HG02759 (cell line): ENCODE data around the gene KIF26B.

Source experiments
- ATAC-seq: cut with Tn5 transposase; IDR thresholded peaks from one replicate; pipeline ENCODE4 v1.9.1; 2021; ENCODE audit warnings: mild to moderate bottlenecking, moderate library complexity; ENCODE audit not compliant: unreplicated experiment

KIF26B gene

DNA sequence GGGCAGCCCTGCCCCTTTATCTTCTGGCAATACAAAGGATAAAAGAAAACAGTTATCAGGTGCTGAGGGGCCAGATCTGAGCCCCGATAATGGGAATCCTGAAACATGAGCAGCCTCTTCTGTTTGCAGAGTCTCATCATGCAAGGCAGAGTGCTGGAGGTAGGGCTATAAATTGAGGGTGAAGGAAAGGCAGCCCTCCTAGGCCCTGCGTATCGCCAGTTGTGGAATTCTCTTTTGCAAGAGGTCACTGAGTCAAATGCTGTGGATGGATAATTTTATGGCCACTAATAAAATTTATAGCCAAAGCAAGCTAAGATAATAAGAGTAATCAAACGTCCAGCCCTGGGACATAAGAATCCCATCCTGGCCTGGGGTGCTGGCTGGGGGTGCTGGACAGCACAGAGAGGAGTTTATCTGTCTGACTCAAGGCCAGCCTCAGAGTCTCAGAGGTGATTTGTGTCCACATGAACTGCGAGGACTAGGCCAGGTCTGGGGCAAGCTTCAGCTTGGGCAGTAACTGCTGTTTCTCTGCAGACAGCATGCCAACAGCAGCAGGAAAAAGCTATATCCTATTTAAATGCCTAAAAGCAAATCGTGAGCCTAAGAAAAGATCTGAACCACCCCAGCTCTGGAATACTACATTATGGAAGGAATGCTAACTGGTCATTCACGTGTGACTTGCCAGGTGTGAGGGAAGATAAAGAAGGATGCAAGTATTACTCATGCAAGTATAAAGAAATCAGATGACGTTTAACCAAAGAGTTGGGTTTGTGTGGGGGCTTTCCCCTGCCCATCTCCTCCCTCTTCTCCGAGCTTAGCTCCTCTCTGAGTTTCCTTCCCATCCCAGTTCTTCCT, 254.8 kb downstream of the KIF26B start:
- no peak for ATAC-seq

DNA sequence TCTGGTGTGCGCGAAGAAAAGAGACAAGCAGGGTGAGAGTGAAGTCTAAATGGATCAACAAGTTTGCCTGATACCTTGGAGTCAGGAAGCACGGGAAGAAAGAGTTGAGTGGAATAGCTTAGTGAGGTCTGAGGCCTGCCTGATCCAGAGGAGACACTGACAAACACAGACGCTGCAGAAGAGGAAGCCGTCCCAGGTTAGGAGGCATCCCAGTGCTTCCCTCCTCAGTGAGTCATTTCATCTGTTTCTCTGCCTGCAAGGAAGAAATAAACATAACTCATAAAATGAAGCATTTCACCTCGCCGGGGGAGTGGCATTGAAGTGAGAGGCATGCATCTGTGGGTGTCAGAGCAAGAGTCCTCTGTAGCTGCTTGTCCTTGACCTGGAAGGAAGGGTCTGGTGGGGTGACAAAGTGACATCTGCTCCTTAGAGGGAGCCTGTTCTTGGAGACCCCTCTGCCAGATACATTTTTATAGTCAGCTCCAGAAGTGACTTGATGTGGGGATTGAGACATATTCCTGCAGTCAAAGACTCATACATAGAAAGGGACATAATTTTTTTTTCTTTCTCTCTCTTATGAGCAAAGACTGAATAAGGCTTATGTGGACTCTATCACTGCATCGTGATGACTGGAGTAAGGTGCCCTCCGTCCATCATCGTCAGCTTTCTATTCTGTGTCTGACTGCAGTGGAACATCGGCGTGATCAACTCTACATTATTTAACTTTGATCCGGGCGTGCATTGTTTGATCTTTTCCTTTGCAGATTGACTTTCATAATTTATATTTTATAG, 256.7 kb downstream of the KIF26B start:
- ATAC-seq = no peak

DNA sequence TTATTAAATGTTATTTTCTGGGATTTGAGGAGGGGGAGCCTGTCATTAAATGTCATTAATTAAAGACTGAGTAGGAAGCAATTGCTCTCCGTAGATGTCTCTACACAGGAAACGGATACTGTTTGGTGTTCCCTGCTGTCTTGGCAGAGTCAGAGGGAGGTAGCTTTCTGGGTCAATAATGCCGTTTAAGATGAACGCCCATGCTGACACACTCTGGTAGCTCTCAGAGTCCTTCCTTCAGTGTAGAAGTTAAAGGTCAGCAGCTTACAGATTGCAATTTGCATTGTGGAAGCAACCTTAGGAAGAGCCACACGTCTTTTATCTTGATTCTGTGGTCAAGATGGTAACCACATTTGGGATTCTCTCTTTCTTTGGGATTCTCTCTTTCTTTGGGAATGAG, 257.5 kb downstream of the KIF26B start:
- ATAC-seq = no peak

DNA sequence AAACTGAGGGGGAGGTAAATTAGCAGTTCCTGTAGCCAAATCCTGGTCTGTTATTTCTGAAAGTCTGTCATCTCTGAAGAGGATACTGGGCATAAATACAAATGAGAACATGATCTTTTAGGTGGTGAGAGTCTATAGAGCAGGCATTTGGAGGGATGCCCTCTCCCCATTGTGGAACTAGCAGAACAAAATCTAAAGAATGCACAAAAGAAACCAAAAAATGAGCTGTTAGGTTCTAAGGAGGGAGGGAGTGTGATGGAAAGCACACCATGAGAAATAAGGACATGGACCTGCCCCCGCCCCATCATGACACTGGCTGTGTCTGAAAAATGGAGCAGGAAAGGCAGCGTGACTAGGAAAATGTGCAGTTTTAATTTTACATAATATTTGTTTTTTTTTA, 262.0 kb downstream of the KIF26B start:
- no peak for ATAC-seq

DNA sequence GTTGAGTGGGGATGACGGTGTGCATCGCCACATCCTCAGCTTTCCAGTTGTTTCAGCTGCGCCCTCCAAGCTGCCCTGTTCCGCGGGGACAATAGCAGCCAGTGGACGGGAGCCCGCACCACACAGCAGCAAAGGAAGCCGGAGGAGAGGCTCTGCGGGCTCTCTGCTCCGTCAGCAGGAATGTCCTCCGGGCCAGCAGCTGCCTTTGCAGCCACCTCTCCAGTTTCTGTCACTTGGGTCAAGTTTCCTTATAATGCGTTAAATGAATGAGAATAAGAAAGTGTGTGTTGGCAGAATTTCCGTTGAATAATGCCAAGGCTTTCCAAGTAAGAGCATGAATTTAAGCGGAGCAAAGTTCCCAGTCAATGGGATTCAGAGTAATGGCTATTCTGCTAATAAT, 263.3 kb downstream of the KIF26B start:
- no peak for ATAC-seq

DNA sequence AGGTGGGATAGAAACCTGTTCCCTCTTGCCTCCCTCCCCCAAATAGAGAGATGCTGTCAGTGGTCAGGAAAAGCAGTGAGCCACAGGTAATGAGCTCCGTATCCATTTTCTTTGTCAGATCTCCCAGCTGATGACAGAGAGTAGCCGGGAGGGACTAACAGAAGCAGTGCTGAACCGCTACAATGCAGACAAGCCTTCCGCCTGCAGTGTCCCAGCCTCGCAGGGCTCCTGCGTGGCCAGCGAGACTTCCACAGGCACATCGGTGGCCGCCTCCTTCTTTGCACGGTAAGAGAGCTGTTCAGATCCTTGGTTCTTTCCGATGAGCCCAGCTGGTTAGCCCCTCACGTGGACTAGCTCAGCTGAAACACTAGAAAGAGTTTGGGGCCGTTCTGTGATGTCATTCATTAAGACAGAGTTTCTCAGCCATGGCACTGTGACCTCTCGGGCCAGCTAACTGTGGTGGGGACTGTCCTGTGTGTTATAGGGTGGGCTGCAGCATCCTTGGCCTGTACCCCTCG, 264.7 kb downstream of the KIF26B start:
- ATAC-seq = no peak

DNA sequence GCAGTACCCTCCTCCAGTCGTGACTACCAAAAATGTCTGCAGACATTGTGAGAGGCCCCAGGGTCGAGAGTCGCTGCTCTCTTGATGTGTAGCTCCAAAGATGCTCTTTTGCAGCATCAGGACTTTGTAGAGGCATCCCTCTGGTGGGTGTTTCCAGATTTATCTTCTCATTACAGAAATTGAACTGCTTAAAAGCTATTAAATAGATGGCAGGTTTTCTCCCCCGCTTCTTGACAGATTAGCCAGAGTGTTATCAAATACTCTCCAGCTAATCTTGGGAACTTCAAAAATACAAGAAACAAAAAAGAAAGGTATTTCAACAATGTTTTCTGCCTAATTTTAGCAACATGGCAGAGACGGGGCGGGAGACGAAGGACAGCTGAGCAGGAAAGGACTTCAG, 265.2 kb downstream of the KIF26B start:
- no peak for ATAC-seq

DNA sequence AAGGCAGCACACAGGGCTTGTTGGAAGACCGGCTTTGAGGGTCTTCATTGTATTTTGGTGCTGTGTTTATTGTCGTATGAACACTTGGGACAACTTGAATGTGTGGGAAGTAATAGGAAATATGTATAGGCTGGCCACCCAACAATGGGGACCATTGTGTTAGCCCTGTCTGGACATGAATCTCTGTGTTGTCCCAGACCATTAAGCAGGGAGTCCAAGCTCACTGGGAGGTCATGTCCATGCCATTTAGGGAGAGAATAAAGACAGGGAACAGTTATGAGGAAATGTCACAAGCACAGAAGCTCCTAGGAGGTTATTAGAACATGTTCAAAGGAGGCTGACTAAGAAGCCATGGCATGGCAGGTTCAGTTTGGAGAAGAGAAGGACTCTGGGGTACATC, 266.1 kb downstream of the KIF26B start:
- ATAC-seq = no peak

DNA sequence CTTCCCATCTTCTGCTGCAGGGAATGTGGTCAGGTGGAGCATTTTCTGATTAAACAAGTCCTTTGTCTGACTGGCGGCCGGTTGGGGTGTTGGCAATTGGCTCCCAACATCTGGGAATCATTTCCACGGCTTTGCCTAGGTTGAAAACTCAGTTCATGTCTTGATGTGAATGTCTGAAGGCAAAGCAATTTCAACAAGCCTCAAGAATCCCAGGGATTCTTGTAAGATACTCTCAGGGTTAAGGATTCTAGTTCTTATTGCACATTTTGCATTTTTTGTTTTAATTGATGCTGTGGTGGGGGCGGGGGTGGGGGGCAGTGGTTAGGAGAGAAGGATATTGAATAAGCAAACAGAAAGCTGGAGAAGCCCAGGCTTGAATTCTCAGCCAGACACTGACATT, 273.9 kb downstream of the KIF26B start:
- ATAC-seq = no peak

DNA sequence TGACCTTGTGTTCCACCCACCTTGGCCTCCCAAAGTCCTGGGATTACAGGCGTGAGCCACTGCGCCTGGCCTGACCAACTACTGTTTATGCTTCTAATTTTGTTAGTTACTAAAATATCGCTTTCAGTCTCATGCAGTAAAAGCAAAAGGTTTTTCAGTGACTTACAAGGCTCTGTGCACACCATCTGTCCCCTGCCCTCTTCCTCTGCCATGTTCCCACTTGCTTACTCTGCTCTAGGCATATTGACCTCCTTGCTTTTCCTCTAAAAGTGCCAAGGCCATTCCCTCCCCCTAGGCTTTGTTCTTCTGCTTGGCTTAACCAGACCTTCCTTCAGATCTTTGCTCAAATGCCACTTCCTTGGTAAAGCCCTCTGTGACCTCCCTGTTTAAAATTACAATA, 276.9 kb downstream of the KIF26B start:
- ATAC-seq = no peak

DNA sequence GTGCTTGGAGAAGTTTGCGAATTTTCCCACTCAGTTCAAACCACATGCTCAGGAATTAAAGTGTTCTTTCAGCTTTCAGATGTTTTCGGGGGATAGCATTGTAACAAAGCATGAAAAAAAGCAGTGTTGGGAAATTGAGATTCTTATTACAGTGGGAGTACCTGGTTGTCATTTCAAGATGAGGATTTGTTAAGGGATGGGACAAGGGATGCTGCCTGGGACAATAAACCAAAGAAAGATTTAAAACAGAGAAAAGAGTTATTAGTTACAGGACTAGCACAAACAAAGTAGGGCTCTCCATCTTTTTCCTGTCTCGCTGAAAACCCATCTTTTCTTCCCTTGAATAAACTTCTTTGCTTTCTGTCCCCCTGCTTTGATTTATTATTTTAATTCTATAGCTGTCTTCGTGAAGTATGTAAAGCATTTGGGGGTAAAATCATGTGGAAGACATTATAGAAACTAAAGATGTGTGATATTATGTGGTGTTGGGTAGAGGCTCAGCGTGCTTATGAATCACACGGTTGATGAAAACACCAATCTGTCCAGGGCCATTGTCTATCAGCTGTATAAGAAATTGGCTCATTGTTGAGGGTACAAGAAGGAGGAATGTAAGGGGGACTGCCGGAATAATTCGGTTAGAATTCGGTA, 277.6 kb downstream of the KIF26B start:
- ATAC-seq = no peak

DNA sequence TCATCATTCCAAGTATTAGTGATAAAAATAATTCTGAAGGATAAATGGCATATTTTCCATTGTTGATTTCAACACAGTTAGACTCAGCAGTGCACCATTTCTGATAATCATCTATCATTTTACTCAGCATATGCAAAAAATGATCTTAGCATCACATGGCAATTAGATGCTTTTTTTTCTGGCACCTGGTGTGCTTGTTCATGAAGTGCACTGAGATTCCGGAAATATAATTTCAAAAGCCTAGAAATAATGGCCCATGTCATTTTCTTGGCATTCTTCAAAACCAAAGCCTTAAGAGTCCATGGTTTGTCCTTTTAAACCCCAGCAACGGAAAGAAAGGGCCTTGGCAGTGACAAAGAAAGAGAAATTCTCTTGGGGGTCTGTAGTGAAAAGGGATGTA, 278.8 kb downstream of the KIF26B start:
- ATAC-seq = no peak

DNA sequence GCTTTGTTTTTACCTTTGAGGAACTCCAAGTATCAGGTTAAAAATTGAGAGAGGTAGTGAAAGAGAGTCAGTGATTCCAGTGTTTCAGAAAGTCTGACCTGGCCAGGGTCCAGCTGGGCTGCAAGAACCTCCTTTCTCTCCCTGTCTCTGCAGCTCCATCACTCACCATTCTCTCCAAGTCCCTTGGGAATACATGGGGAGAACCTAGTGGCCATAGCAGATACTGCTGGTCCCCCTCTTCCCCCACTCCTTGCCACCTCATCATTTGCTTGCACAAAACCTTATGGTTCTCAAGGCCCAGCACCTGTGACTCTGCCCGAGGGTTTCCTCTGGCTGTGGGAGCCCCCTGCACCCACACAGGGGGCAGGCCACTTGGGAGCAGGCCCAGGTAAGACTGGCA, 279.5 kb downstream of the KIF26B start:
- ATAC-seq = no peak

DNA sequence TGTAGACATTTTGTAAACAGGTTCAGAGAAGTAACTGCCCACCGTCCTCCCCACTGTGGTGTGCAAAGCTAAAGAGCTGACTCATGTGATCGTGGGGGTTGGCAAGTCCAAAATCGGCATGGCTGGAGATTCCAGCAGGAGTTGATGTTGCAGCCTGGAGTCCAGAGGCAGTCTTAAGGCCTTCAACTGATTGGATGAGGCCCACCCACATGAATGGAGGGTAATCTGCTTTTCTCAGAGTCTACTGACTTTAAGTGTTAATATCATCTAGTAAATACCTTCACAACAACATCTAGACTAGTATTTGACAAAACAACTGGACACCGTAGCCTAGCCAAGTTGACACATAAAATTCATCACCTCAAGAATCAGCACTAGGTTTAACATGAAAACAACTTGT, 281.6 kb downstream of the KIF26B start:
- ATAC-seq = no peak

DNA sequence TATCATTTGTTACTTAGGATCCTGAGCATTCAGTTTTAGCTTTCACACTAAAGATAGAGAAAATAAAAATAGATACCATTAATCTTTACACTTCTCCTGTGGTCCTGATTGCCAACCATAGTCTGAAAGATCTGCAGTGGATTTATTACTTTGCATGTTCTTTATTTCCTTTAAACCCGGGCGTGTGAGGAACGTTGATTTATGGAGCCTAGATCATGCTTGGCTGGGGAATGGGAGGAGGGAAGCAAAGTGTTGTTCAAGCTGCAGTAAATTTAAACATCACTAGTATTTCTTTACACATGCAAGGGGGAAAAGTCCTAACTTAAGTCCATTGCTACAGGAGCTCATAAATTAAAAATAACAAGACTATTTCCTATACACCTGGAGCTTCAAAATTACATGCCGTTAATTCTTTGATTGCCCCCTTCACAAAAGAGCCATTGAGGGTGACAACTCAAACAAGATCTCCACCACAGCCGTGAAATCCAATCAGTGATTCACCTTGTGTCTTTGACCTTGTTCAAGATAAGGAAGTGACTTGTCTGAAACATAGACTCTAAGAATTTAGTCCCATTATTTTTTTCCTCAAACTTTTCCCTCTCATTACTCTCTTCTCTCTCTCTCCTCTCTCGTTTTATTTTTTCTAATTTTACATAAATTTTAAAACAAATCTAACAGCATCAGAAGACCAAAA, 282.7 kb downstream of the KIF26B start:
- ATAC-seq = no peak

DNA sequence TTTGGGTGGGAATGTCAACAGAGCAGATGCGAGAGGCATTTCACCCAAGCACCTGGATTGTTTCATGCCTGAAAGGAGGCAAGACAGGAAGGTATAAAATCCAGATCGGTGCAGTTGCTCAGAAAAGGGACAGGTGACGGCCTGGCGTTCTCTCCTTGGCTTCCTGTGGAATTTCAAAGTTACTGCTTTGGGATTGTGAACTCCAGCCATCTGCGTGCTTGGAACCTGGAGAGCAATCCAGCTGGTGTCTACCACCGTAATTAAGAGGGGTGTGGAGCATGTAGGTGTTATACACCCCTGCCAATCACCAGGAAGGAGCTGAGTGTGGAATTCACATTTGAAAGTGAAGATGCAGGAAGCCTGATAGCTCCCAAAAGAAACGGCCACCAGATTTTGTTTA, 286.1 kb downstream of the KIF26B start:
- ATAC-seq = no peak

DNA sequence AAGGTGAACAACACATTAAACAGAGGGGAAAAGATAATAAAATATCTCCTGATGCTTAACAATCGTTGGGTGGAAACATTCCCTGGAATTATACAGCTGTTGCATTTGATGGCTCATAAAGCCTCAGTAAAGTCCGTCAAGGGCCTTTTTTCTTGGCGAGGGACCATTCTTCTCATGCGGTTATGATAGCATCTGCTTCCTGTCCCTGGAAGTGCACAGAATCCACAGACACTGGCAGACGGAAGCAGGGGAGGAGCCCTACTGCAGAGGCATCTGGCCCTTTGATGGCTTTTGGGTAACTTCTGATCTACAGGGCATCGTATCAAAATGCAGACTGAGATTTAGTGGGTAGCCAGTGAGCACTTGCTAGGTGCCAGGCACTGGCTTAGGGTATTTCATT, 286.9 kb downstream of the KIF26B start:
- no peak for ATAC-seq

DNA sequence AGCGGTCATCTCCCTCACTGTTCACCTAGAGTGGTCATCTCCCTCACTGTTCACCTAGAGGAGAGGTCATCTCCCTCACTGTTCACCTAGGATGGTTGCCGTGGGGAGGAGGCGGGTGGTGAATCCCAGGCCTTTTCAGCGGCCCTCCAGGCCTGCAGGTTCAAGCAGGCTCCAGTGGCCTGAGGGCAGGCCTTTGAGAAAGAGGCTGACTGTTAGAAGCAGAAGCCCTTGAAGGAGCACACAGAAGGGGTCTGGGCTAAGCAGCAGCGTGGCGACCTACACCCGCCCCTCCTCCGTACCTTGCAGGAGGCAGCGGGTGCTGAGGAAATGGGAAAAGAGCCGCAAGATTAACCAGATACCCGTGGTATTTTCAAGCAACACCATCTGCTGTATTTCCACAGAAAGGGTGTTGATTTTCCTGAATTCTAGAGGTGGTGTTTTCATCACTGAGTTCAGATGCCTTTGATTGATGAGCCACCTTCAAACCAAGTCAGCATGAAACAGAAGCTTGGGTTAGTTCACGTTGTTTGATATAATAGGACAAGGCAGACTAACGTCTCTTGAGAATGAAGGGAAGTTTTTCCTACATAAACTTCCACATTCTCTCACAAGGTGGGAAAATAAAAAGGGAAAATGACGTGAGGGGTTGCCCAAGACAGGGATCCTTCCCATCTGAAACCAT, 289.5 kb downstream of the KIF26B start:
- no peak for ATAC-seq

DNA sequence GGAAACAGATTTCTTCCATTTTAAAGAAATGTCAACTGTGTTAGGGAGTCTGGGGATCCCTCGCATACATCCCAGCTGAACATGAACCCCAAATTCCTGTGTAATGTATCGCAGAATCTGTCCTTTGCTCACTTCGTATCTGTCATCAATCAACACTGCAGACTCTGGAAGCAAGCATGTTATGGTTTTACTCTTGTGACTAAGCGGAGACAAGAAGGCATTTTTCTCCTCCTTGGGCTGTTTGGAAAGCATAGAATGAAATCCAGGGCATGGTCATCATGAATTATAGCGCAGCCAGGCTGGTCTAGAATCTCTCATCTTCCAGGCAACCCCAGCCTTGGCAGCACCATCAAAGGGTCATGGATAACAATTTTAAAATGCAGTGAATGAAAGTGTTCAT, 290.2 kb downstream of the KIF26B start:
- no peak for ATAC-seq

DNA sequence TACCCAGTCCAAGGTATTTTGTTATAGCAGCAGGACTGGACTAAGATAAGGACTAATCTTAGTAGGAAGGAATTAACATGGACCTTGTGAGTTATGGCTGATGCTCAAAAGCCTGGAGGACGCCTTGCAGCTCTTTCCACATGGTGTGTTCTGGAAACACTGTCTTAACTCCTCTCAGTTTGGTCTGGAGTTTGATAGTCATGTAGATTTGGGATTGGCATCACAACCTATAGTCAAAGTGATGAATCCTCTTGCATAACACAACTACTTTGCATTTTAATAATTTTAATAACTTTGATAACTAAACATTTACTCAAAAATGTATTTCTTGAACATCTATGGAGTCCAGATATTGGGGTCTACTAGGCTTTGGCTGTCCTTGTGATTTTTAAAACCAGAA, 293.7 kb downstream of the KIF26B start:
- ATAC-seq = no peak
